ENCODE data around the gene CHST11. TPM values are rescaled to one million over a fixed set of nuclear protein-coding genes. Genes with fewer than 3 reads are reported as not detected.

The CHST11 gene
- total and polyA plus RNA-seq, 2 of the 4 experiments (the other 2 are of a cell fraction): 1.4 to 2.7 TPM

DNA sequence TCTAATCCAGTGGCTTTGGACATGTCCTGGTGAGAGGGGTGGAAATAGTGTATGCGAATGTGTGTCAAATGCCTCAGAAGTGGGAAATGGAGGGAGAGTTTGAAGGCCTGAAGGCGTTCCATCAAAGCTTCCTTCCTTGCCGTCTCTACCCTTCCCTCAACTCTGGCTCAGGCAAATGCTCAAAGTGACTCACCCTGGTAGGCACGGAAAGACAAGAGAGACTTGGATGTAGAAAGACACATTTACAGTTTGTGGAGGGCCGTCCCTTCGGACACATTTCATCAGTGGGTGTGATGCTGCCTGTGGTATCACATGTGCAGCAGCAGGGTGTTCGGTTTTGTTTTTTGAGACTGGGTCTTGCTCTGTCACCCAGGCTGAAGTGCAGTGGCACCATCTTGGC lies 36.7 kb downstream of the CHST11 start:
- Histone ChIP-seq H4K20me1 (ENCODE audit: insufficient read depth, low read length) (no peaks in the 10 kb centered on the region), H3K23ac (ENCODE audit: low read depth, low read length) (no peak overlapping the region), H3K79me1 (ENCODE audit: low read depth in 1 of 2, low read length in 2 of 2) (no peaks in the 10 kb centered on the region; a peak in 1 of 4 replicates), H3K27ac (ENCODE audit: insufficient read depth, low read length) (no peak overlapping the region), H4K8ac (ENCODE audit: low read depth in 2 of 2, low read length in 2 of 2) (no peak overlapping the region), H3K9ac (ENCODE audit: low read depth, low read length) (no peak overlapping the region), H2BK20ac (ENCODE audit: low read depth, low read length) (no peak overlapping the region), H3K18ac (ENCODE audit: low read depth, low read length) (no peak overlapping the region), H3K14ac (replicated peaks; ENCODE audit: low read depth, low read length) (no peak overlapping the region), H3K36me3 (ENCODE audit: control insufficient read depth, insufficient read depth, low read length) (no peaks in the 10 kb centered on the region), H3K9me1 (ENCODE audit: insufficient read depth, low read length) (0 out of 2 replicates have a peak, but pooled peaks cover 1% of the 10 kb centered on the region), H3K4me3 (ENCODE audit: insufficient read depth, low read depth, low read length) (no peak overlapping the region), H3K4me2 (ENCODE audit: low read depth, low read length) (no peak overlapping the region), H3K4me1 (ENCODE audit: control insufficient read depth, insufficient read depth, low read length) (peaks cover 2% of the 10 kb centered on the region; the same call in 1 of the 2 replicates), H3K27me3 (ENCODE audit: control insufficient read depth, insufficient read depth, low read length) (no peaks in the 10 kb centered on the region; the same call in none of the 2 replicates), H2BK5ac (ENCODE audit: low read depth, low read length, poor library complexity, severe bottlenecking) (no peak overlapping the region), H3K56ac (ENCODE audit: extremely low read depth, insufficient read depth, low read length) (no peak overlapping the region), H3K4ac (ENCODE audit: low read depth, low read length) (no peak overlapping the region), H4K5ac (ENCODE audit: low read depth, low read length) (no peak overlapping the region), H3K9me3 (ENCODE audit: control insufficient read depth, insufficient read depth, low read length) (no peaks in the 10 kb centered on the region), H2AK5ac (ENCODE audit: low read depth, low read length) (no peak overlapping the region), H2AK9ac (replicated peaks; ENCODE audit: low read depth, low read length, poor library complexity) (no peak overlapping the region), H2AFZ (replicated peaks; ENCODE audit: low read length, poor library complexity) (no peak overlapping the region), H2BK15ac (ENCODE audit: low read depth, low read length) (no peak overlapping the region), H2BK120ac (ENCODE audit: low read depth, low read length) (no peak overlapping the region), H4K91ac (ENCODE audit: insufficient read depth, low read depth, low read length) (no peak overlapping the region)
- dilution Hi-C loops (cut with HindIII; ENCODE audit: low sequenced_read_pairs, unreplicated experiment): no loop called here
- no peak for ATAC-seq (ENCODE audit: low read depth)
- intact Hi-C loops (cut with micrococcal nuclease): no loop called here
- no peak for TF ChIP-seq RAD21 (IDR thresholded peaks at IDR 0.05; ENCODE audit: low read length)
- TF ChIP-seq MXI1 (IDR thresholded peaks at IDR 0.05; ENCODE audit: borderline replicate concordance, low read depth, low read length): no peak
- no peak for TF ChIP-seq CEBPB (IDR thresholded peaks at IDR 0.05; ENCODE audit: low read depth, low read length)
- no peak for TF ChIP-seq MAZ (IDR thresholded peaks at IDR 0.05; ENCODE audit: borderline replicate concordance, low read depth, low read length)
- no peak for TF ChIP-seq USF2 (IDR thresholded peaks at IDR 0.05; ENCODE audit: low read depth, low read length)
- TF ChIP-seq NFE2L2 (IDR thresholded peaks at IDR 0.05; ENCODE audit: low read depth, low read length): no peak
- TF ChIP-seq RCOR1 (IDR thresholded peaks at IDR 0.05; ENCODE audit: insufficient replicate concordance, low read length): no peak
- no peak for TF ChIP-seq MAFK (IDR thresholded peaks at IDR 0.05; ENCODE audit: low read depth, low read length)
- TF ChIP-seq, protein P1, sequence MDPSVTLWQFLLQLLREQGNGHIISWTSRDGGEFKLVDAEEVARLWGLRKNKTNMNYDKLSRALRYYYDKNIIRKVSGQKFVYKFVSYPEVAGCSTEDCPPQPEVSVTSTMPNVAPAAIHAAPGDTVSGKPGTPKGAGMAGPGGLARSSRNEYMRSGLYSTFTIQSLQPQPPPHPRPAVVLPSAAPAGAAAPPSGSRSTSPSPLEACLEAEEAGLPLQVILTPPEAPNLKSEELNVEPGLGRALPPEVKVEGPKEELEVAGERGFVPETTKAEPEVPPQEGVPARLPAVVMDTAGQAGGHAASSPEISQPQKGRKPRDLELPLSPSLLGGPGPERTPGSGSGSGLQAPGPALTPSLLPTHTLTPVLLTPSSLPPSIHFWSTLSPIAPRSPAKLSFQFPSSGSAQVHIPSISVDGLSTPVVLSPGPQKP (IDR thresholded peaks at IDR 0.05; ENCODE audit: borderline replicate concordance, low read depth, low read length): no peak
- no peak for TF ChIP-seq CHD1 (IDR thresholded peaks at IDR 0.05; ENCODE audit: low read depth, low read length)
- no peak for TF ChIP-seq RFX5 (IDR thresholded peaks at IDR 0.05; ENCODE audit: low read depth, low read length)
- TF ChIP-seq, protein P2, sequence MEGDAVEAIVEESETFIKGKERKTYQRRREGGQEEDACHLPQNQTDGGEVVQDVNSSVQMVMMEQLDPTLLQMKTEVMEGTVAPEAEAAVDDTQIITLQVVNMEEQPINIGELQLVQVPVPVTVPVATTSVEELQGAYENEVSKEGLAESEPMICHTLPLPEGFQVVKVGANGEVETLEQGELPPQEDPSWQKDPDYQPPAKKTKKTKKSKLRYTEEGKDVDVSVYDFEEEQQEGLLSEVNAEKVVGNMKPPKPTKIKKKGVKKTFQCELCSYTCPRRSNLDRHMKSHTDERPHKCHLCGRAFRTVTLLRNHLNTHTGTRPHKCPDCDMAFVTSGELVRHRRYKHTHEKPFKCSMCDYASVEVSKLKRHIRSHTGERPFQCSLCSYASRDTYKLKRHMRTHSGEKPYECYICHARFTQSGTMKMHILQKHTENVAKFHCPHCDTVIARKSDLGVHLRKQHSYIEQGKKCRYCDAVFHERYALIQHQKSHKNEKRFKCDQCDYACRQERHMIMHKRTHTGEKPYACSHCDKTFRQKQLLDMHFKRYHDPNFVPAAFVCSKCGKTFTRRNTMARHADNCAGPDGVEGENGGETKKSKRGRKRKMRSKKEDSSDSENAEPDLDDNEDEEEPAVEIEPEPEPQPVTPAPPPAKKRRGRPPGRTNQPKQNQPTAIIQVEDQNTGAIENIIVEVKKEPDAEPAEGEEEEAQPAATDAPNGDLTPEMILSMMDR (conservative IDR thresholded peaks at IDR 0.05; ENCODE audit: low read depth, low read length): no peak
- 80% methylated on average over 1 of the region's 7 CpGs; no CpG with 5 or more reads in 1 of the 2 experiments for WGBS, 2 experiments (ENCODE audit: extremely low coverage in 2 of 2, insufficient read length in 1 of 2)
- in situ Hi-C loops (cut with MboI; ENCODE audit: low sequenced_read_pairs): no loop called here
- no TSS peak for BruUV-seq (replicated peaks)
- ChIA-PET POLR2A (ENCODE audit: unreplicated experiment) (no interaction called here), CTCF (no interaction called here)
- DNase-seq: no peak
